Cardiac fibroblast (primary cell): ENCODE results near the gene NDUFS8.

Source experiments
- DNase-seq, 2 donors: peaks; one replicate each; pipeline versions ENCODE4 v3.0.0 to v3.0.0-alpha.2; 2010; ENCODE audit warnings: low read depth in 2 of 2
- H3K4me3 ChIP-seq, 2 donors: replicated peaks in 1 of 2; 1 replicate in 1 of 2; 2 replicates in 1 of 2; pipeline ENCODE4 v1.5.1; 2011; ENCODE audit warnings: low read depth in 2 of 2, low read length in 2 of 2, mild to moderate bottlenecking in 2 of 2, moderate library complexity in 1 of 2
- TF ChIP-seq, protein P1 (sequence below): IDR thresholded peaks from one replicate; pipeline ENCODE4 v1.5.1; 2011; ENCODE audit warnings: low read depth, mild to moderate bottlenecking, low read length, inconsistent platforms

The NDUFS8 gene

DNA sequence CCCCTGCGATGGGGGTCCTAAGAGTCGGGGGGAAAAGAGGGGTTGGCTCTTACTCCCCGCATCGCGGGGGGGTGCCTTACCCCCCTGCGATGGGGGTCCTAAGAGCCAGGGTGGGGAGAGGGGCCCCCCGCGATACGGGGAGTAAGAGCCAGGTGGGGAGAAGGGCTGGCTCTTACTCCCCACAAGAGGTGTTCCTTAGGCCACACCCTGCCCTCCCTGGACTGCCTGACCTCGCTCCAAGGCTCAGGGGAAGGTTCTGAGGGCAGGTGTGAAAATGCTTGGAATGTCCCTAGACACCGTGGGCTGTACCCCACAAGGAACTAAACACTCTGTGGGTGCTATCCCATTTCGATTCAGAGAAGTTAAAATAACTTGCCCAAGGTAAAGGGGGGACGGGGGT lies 34.4 kb upstream of the NDUFS8 start:
- DNase-seq: no peak
- H3K4me3 ChIP-seq: no peak overlapping the region
- TF ChIP-seq, protein P1, sequence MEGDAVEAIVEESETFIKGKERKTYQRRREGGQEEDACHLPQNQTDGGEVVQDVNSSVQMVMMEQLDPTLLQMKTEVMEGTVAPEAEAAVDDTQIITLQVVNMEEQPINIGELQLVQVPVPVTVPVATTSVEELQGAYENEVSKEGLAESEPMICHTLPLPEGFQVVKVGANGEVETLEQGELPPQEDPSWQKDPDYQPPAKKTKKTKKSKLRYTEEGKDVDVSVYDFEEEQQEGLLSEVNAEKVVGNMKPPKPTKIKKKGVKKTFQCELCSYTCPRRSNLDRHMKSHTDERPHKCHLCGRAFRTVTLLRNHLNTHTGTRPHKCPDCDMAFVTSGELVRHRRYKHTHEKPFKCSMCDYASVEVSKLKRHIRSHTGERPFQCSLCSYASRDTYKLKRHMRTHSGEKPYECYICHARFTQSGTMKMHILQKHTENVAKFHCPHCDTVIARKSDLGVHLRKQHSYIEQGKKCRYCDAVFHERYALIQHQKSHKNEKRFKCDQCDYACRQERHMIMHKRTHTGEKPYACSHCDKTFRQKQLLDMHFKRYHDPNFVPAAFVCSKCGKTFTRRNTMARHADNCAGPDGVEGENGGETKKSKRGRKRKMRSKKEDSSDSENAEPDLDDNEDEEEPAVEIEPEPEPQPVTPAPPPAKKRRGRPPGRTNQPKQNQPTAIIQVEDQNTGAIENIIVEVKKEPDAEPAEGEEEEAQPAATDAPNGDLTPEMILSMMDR: no peak

DNA sequence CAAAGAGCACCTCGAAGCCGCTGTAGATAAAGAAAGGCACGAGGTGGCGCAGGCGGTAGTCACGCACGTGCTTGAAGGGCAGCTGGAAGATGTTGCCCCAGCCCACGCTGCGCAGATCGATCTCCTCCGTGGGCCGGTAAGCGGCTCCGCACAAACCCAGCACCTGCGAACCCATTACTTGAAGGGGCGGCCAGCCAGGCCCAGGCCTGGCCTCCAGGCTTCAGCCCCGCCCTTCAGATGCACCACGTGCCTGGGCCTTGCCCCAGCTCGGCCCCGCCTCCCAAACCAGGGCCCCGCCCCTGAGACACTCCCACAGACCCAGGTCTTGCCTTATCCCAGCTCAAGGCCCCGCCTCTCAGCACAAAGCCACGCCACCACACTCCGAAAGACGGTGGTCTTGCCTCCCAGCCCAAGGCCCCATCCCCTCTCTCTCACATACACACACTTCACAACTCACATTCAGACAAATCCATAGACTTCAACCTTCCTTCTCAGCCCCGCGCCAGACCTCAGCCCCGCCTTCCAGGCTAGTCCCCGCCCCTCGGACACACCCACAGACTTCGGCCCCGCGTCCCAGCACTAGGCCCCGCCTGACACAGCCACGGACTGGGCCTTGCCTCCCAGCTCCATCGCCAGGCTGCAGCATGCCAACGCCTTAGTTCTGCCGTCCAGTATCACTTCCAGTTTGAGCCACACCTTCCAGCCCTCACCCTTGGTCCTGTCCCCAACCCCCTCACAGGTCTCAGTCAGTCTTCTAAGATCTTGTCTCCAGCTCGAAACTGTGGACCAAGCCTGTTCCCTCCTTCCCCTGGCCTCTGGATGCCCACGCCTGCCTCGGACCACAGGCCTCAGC lies 33.6 kb upstream of the NDUFS8 start:
- no peak overlapping the region for H3K4me3 ChIP-seq
- peak; percentile 36 to 58 for DNase-seq
- TF ChIP-seq, protein P1: no peak

DNA sequence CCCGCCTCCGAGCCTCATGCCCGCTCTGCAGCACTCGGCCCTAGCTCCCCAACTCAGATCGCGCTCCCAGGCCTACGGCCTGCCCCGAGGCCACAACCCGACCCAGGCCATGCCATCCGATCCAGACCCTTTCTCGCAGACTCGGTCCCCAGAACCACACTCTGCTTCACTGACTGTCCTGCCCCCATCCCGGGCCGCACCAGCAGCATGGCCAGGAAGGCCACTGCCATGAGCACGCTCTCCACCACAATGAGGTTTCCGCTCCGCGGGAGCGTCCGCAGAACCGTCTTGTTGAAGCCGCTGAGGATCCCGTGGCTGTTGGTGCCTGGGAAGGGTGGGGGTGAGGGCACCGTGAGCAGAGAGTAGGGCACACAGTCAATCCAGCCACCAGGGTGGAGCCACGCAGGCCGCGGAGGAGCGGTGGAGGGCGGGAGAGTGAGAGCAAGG lies 33.0 kb upstream of the NDUFS8 start:
- H3K4me3 ChIP-seq: no peak overlapping the region
- no peak for DNase-seq
- TF ChIP-seq, protein P1: no peak

DNA sequence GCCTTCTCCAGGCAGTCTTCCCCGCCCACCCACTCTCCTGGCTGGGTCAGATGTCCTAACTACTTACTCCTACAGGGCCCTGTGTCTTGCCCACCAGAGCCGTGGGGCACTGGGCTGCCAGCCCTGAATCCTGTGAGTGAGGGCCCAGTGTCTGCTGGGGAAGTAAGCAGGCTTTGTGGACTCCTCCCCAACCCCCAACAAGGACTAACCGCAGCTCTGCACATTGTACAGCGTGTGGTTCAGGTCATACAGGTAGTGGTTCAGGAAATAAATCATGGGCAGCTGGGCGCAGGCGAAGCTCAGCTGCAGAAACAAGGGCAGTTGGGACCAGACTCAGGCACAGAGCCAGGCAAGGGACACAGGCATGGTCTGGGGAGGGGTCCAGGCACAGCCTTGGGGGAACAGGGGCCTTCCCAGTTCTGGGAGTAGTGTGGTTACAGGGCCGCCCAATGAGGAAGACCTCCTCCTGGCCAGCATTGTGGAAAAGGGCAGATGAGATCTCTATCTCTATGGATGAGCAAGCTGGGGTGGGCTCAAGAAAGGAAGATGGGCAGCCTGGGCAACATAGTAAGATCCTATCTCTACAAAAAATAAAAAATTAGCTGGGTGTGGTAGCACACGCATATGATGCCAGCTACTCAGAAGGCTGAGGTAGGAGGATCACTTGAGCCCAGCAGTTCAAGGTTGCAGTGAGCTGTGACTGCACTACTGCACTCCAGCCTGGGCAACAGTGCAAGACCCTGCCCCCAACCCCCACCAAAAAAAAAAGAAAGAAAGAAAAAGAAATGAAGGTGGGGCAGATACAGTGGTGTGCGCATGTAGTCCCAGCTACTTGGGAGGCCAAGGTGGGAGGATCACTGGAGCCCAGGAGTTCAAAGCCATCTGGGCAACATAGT lies 32.1 kb upstream of the NDUFS8 start:
- no peak for DNase-seq
- H3K4me3 ChIP-seq: no peak overlapping the region
- TF ChIP-seq, protein P1: no peak

DNA sequence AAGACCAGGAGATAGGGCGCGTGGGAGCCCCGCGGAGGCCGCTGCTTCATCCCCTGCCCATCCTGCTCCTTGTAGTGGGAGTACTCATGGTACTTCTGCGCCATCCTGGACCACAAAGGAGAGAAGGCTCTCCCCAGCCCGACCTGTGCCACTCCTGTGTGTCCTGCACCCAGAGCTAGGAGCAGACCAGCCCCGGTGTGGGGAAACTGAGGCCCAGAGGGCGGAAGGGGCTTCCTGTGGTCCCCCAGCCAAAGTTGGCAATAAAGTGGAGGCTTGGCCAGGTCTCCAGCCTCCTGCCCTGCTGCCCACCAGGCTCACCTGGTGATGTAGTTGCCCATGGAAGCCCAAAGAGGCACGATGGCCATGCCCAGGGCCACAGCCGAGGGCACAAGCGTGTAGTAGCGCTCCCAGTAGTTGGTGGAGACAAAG lies 31.3 kb upstream of the NDUFS8 start:
- TF ChIP-seq, protein P1: no peak
- H3K4me3 ChIP-seq: no peak overlapping the region
- no peak for DNase-seq

DNA sequence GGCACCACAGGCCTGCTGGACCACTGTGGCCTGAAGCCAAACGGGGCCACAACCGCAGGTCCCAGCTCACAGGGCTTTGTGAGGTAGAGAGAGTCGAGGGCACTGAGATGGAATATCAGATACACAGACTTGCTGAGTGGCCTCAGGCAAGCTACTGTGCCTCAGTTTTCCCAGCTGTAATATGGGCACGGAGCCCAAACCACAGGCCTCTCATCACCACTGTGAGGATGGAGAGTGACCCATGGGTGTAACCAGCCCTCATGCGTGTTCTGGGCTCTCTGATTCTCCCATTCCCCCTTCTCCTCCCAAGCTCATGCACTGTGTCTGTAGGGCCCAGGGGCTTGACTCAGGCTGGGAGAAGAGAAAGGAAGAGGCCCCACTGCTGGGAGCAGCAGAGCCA lies 30.8 kb upstream of the NDUFS8 start:
- TF ChIP-seq, protein P1: no peak
- no peak for DNase-seq
- no peak overlapping the region for H3K4me3 ChIP-seq
